ENCODE measurements around the gene ADAMTS12.
A peak's percentile ranks its signal among the peaks of the same experiment; 100 is the strongest.

ADAMTS12 gene

DNA sequence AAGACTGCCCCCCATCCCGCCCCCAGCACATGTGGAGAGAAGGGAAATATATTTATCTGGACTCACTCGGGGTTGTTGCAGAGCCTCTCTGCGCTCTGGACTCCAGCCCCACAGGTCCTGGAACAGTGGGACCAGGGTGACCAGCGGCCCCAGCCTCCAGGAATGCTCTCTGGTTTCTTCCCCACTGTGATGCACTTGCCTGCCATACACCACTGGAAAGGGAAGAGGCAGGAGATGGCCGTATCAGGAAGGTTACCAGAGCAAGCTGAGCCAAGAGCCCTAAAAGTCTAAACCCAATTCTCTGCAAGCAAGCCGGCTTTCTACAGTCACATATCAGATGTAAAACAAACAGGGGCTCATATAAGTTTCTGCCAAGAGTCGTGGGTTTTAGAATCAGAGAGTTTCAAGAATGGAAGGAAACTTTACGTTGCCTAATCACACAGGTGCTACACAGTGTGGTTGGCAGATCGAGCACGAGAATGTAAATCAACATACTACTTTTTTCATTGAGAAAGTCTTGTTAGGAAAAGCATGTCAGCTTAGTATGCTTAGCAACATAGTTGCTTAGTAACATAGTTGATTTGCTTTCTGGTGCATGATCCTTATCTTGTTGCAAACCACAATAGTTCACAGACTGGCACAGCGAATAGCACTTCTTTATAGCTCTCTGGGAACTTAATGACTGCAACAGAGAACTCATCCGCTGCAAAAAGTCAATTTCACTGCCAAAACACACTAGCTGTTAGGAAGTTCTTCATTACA lies 249.9 kb downstream of the ADAMTS12 start:
- no peak for DNase-seq

DNA sequence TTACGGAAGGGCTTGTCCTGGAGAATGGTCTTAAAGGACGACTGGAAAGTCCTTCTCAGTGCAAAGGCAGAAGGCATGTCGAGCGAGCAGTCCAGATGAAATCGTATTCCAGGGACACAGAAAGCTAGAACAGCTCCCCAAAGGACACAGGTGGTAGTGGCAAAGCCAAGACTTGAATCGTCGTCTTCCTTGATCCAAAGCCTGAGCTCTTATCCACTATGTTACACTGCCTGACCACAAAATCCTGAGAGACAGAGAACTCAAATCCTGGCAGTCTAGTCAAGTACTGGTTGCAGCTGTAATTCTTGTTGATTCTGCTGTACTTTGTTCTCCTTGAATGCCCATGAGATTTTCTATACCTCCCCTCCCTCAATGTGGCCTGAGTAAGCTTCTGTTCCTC lies 252.3 kb downstream of the ADAMTS12 start:
- no peak for DNase-seq

GRCh38 chr5:33637011-33637410 lies 254.8 kb downstream of the ADAMTS12 start:
- no peak for DNase-seq

DNA sequence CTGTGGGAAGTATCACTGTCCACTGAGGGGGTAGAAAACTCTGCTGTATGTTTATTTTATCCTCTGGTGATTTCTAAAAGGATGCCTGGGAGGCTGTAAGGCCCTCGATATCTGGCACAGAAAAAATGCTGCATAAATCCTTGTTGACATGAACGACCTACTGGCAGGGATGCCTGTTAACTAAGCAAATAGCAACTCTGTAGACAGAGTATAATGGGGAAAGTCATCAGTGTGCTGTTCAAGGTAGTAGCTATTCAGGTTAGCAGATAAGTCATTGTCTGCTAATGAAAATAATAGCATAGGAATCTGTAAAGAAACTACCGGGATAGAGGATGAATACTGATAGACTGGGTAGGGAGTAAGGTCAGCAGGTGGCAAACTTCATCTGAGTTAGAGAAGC lies 256.2 kb downstream of the ADAMTS12 start:
- no peak for DNase-seq

GRCh38 chr5:33633699-33634098 lies 258.1 kb downstream of the ADAMTS12 start:
- DNase-seq: no peak

DNA sequence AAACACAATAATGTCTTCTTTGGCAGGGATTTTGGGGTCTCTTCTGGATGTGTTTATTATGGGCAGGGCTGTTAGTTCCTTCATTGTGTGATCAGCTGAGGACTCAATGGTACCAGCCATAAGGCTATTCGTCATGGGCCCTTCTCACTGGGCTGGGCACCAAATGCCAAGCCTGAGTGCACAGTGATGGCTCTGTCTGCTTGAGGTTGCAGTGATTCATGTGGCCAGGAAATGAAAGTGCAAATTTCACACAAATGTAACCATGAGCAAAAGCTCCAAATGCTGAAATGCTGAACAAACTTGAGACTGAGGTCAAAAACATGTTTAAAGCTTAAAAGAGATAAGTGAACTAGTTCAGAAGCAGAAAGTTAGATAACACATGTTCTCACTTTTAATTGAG lies 260.0 kb downstream of the ADAMTS12 start:
- DNase-seq: no peak

- no peak for DNase-seq
Measured at GRCh38 chr5:33631139-33631538, 260.7 kb downstream of the ADAMTS12 start.

GRCh38 chr5:33629999-33630398 lies 261.8 kb downstream of the ADAMTS12 start:
- no peak for DNase-seq

GRCh38 chr5:33628796-33629195 lies 263.0 kb downstream of the ADAMTS12 start:
- DNase-seq: no peak

GRCh38 chr5:33621514-33621913 lies 270.3 kb downstream of the ADAMTS12 start:
- no peak for DNase-seq

- no peak for DNase-seq
Measured at GRCh38 chr5:33614039-33614438, 277.8 kb downstream of the ADAMTS12 start.

GRCh38 chr5:33612386-33612785 lies 279.4 kb downstream of the ADAMTS12 start:
- peak; percentile 77 for DNase-seq

- peak; percentile 71 for DNase-seq
Measured at GRCh38 chr5:33611877-33612276, 279.9 kb downstream of the ADAMTS12 start.

DNA sequence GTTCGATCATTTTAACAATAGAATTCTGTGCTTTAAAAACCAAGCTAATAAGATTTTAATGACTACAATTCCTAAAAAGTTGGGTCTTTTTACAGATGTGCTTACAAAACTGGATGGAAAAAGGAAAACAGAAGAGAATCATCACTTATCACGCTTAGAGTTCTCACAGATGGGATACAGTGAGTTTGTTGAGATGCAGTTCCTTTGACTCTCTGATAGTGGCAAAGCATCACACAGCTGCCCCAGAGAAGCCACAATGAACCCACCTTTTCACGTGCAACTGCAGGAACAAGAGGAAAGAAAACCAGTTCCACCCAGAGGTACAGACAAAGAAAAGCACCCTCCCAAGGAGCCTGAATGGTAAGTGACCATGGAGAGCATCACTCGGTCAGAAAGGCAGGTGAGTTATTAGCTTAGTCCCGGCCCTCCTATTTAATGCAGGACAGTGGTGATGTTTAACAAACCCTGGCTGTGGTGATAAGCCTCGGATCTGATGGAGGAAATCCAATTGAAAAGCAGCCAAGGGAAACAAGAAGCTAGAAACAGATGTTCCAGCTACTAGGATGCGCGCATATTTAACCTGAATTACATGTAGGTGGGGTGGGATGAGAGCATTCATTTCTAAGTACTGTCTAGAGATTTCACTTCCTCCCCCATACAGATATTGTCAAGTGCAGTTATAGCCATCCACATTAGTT lies 283.3 kb downstream of the ADAMTS12 start:
- no peak for DNase-seq

DNA sequence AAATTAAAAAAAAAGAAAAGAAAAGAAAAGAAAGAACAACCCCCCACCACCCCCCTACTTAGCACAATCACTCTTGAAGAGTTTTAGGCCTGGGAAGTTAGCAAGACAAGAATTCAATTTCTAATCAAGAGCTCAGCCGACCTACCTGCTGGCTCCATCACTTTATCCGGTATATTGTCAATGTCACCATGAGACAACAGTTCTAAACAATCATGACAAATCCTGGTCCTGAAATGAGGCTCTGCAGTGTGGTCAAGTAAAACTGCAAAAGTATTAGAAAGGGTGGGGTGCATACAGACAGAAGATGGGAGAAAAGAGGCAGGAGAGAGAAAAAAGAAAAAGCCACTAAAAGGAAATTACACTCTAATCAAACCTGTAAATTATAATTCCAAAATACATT lies 287.3 kb downstream of the ADAMTS12 start:
- DNase-seq: no peak

DNA sequence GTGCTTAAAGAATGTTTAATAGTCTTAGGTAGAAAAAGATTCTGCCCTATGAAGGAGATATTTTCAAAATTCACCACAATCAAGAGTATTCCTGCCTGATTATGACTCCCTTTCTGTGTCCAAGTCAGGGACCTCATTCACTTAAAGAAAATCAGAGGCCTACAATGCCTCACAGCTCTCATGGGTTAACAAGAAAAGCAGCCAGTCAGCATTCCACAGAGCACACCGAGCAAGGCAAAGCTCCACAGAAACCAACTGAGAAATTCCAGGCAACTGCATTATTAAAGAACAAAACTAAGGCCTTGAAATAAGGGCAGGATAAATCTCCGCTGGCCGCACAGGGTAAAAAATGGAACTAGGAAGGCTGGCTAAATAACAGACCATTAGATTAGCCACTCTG lies 289.9 kb downstream of the ADAMTS12 start:
- no peak for DNase-seq

GRCh38 chr5:33595303-33595702 lies 296.5 kb downstream of the ADAMTS12 start:
- no peak for DNase-seq

- no peak for DNase-seq
Measured at GRCh38 chr5:33594006-33594405, 297.8 kb downstream of the ADAMTS12 start.

GRCh38 chr5:33592245-33592644 lies 299.5 kb downstream of the ADAMTS12 start:
- no peak for DNase-seq

DNA sequence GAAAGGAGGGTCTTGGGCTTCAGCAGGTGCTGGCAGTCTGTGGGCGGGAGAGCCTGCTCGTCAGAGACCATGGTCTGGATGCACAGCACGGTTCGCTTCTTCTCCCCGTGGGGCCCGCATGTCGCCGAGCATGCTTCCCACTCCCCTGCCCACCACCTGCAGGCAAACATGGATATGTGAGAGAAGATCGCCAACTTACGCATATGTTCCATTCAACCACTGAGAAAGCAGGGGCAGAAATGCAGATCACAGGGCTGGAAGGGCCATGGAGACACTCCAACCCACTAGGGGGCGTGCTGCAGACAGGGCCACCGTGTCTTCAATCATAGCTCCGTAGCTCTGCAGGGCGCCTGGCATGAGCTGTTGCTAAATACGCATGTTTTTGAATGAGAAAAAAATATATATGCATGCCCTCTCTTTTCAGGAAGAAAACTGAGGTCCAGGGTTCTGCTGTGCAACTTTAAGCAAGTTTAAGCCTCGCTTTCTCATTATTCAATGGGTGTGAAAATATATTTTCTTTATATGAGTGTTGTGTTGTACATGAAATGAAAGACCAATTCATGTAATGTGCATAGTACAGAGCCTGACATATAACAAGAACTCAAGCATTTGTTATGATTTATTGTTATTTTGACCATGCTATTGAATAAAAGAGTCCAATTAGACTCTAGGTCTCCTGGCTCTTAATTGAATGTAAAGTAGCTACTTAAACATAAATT lies 303.0 kb downstream of the ADAMTS12 start:
- DNase-seq: no peak

DNA sequence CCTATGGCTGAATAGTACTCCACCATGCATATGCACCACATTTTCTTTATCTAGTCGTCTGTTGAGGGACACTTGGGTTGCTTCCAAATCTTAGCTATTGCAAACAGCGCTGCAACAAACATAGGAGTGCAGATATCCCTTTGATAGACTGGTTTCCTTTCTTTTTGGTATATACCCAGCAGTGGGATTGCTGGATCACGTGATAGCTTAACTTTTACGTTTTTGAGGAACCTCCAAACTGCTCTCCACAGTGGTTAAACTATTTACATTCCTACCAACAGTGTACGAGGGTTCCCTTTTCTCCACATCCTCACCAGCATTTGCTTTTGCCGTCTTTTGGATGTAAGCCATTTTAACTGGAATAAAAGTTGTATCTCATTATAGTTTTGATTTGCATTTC lies 308.5 kb downstream of the ADAMTS12 start:
- DNase-seq: no peak

- DNase-seq: no peak
Measured at GRCh38 chr5:33582417-33582816, 309.4 kb downstream of the ADAMTS12 start.

- no peak for DNase-seq
Measured at GRCh38 chr5:33579789-33580188, 312.0 kb downstream of the ADAMTS12 start.

GRCh38 chr5:33579152-33579551 lies 312.6 kb downstream of the ADAMTS12 start:
- DNase-seq: no peak

Measured in HCEC 1CT (cell line).